Astrocyte of the cerebellum (primary cell): ENCODE results near the gene FAM222B.
A peak's percentile ranks its signal among the peaks of the same experiment; 100 is the strongest.

ENCODE experiments used
- DNase-seq: peaks from one replicate; pipeline ENCODE4 v3.0.0-alpha.2; 2011; ENCODE audit warnings: low read depth
- H3K4me3 ChIP-seq: 2 replicates; pipeline ENCODE4 v1.5.1; 2011; ENCODE audit warnings: mild to moderate bottlenecking, low read depth, low read length, moderate library complexity
- in situ Hi-C: cut with HindIII; loops from 2 replicates; pipeline ENCODE4 v1.10.0; 2017; ENCODE audit warnings: low sequenced_read_pairs
- TF ChIP-seq, protein P1 (sequence below): IDR thresholded peaks from 2 replicates; pipeline ENCODE4 v1.5.1; 2012; ENCODE audit warnings: low read length, low read depth, moderate library complexity, mild to moderate bottlenecking; ENCODE audit errors: missing control alignments

Gene FAM222B, protein sequence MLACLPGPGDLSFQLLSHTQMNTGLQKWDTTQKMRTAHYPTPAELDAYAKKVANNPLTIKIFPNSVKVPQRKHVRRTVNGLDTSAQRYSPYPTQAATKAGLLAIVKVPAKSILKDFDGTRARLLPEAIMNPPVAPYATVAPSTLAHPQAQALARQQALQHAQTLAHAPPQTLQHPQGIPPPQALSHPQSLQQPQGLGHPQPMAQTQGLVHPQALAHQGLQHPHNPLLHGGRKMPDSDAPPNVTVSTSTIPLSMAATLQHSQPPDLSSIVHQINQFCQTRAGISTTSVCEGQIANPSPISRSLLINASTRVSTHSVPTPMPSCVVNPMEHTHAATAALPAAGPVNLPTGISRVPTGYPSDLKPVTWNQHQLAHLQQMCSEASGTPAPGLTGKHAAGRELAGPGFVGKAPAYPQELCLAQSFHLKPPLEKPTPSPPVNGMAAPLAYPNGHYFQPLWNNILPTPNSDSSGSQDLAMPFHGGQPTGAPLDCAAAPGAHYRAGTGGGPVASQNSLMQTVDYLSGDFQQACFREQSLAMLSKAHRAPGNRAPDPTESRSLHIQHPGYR

DNA sequence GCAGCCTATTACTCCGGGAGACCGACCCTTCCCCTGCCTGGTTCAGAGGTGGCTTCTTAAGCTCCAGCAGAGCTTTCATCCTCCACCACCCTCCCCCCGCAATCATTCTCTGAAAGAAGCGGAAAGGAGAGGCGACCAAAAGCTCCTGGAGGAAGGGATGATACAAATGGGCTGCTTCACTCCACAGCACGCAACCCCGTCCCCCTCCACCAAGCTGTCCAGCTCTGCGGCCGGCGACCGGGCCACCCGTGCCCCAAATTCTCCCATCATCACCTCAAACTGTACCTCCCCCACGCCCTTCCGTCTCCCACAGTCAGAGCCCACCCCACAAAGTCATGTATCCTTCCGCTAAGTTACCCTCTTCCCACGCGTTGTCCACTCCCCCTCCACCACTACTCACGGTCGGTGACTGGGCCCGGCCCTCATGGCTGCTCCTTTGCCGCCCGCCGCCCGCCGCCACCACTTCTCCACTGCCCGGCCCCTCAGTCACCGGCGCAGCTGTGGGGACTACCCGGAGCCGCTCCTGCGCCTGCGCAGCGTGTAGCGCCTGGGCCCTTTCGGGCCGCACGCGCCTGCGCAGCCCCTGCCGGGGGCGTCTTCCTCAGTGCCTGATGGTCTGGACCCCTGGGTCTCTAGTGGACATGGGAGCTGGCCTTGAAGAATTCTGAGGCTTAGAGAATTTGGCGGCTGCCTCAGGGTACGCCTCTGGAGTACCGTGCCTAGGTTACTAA, at the start of gene FAM222B:
FAM222B (minus strand) TSS at position 509 of the 731 bp plus-strand sequence. CDS start 76,123 bp downstream, outside the sequence.
- TF ChIP-seq, protein P1, sequence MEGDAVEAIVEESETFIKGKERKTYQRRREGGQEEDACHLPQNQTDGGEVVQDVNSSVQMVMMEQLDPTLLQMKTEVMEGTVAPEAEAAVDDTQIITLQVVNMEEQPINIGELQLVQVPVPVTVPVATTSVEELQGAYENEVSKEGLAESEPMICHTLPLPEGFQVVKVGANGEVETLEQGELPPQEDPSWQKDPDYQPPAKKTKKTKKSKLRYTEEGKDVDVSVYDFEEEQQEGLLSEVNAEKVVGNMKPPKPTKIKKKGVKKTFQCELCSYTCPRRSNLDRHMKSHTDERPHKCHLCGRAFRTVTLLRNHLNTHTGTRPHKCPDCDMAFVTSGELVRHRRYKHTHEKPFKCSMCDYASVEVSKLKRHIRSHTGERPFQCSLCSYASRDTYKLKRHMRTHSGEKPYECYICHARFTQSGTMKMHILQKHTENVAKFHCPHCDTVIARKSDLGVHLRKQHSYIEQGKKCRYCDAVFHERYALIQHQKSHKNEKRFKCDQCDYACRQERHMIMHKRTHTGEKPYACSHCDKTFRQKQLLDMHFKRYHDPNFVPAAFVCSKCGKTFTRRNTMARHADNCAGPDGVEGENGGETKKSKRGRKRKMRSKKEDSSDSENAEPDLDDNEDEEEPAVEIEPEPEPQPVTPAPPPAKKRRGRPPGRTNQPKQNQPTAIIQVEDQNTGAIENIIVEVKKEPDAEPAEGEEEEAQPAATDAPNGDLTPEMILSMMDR: no peak
- H3K4me3 ChIP-seq: peak within 1 kb of the TSS; percentile 95
- DNase-seq: peak; percentile 47
- in situ Hi-C loops: no loop called here

DNA sequence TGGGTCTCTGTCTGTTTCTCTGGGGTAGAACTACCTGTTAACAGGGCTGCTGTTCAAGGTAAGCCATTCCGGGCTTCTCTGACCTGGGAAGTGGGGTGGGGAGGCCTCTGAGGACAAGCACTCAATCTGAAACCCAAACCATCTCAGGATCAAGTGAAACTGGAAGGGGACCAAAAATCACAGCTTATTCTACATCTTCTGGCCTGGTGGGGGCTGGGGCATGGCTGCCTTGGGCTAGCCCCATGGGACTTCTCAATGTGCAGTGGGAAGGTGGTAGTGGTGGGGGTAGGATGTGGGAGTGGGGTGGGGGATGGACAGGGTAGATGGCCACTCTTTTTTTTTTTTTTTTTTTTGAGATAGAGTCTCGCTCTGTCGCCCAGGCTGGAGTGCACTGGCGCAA, 49.4 kb upstream of the FAM222B start:
- in situ Hi-C loops: no loop called here

DNA sequence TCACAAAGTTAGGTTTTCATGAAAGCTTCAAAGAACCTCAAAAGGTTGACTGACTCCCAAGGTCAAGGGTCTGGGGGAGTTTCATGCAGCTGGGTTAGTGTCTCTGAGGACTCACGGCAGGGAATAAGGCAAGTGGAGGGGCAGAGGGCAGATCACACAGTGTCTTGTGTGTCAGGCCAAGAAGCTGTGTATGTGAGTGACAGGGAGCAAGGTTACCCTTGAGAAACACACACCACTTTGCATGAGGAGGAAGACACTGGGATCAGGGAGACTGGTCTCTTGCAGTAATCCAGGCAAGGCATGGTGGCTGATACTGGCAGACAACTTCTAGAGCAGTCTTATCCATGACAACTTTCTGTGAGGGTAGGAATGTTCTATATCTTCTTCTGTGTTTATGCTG, 48.6 kb upstream of the FAM222B start:
- no peak overlapping the region for H3K4me3 ChIP-seq
- DNase-seq: no peak
- in situ Hi-C loops: no loop called here
- TF ChIP-seq, protein P1: no peak

More for the DNA sequence above, 49.4 kb upstream of the FAM222B start:
- H3K4me3 ChIP-seq: no peak overlapping the region
- TF ChIP-seq, protein P1: no peak
- DNase-seq: no peak

DNA sequence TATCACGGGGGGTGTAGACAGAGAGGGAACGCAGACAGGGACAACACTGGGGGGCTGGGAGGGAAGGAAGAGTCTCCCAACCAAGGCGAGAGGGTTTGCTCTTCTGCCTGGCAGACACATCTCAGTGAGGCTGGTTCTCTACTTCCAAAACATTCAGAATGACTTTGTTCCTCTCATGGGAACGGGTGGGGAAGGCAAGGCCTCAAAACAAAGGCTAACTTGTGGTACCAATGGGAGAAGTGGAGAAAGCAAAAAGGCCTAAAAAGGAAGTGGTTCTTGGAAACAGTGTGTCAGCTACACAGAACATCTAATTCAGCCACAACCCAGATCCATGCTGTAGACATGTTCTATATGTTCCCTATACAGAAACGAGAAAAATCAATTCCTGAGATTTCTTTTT, 47.4 kb upstream of the FAM222B start:
- in situ Hi-C loops: no loop called here
- H3K4me3 ChIP-seq: no peak overlapping the region
- TF ChIP-seq, protein P1: no peak
- no peak for DNase-seq

DNA sequence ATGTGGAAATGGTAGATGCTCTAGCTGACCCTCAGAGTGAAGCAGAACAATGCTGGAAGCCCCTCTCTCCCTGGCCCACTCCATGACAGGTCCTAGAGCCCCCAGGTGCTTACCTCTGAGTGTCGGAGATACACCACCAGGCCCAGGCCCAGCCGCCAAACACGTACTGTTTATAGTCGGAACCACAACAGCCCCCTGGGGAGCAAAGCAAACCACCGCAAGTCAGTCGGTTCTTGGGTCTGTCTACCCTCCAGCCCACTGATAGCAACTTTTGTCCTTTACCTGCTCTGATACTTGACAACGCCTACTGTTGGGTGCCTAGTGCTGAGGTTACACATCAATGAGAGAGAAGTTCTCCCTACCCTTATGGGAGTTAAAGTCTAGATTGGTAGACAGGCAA, 46.2 kb upstream of the FAM222B start:
- H3K4me3 ChIP-seq: no peak overlapping the region
- TF ChIP-seq, protein P1: no peak
- no peak for DNase-seq
- in situ Hi-C loops: no loop called here

DNA sequence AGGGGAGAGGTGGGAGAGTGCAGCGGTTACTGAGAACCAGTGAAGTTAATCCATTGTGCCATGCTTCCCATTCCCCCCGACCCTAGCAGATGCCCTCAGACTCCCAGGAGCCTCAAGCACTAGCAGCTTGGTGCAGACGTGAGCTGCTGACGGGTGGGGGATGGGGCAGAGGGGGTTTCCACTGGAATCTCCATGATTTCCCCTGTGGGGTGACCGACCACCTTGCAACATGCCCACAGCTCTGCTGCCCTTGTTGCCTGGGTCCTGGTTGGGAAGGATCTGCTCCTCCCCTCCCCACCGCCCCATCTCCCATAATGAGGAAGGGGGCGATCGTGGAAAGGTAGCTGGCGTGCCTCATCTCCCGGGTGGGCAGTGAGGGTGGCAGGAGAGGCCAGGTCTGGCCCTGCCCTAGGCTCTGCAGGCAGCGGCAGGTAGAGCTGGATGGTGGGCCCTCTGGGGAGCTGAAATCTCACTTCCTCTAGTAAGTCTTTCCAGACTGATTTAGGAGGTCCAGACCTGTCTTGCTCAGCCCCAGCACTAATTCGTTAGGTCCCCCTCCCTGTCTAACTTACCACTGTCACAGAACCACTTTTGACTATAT, 45.4 kb upstream of the FAM222B start:
- in situ Hi-C loops: no loop called here
- TF ChIP-seq, protein P1: no peak
- H3K4me3 ChIP-seq: no peak overlapping the region

More for the DNA sequence above, 45.4 kb upstream of the FAM222B start:
- DNase-seq: no peak
